Hepatocyte (in vitro differentiated cells): ENCODE data around the gene USH2A. TPM values are rescaled to one million over a fixed set of nuclear protein-coding genes. Genes with fewer than 3 reads are reported as not detected.

Experiments used
- DNase-seq: peaks from one replicate; pipeline ENCODE4 v3.0.0-alpha.2; 2016; ENCODE audit warnings: low spot score
- H2AFZ ChIP-seq: fragments of 200-600 bp; sonication (generic); 2 replicates; pipeline ENCODE4 v1.6.0; 2016; ENCODE audit warnings: antibody characterized with exemption, mild to moderate bottlenecking
- H3K27ac ChIP-seq: fragments of 200-600 bp; sonication (generic); 2 replicates; pipeline ENCODE4 v1.5.1; 2016; ENCODE audit warnings: mild to moderate bottlenecking
- H3K27me3 ChIP-seq: fragments of 200-600 bp; sonication (generic); 2 replicates; pipeline ENCODE4 v1.6.1; 2016
- H3K36me3 ChIP-seq: fragments of 200-600 bp; sonication (generic); replicated peaks from 2 replicates; pipeline ENCODE4 v1.5.1; 2016; ENCODE audit warnings: low read depth; ENCODE audit not compliant: insufficient read depth
- H3K4me1 ChIP-seq: fragments of 200-600 bp; sonication (generic); 2 replicates; pipeline ENCODE4 v1.5.1; 2016; ENCODE audit warnings: mild to moderate bottlenecking, moderate library complexity; ENCODE audit not compliant: insufficient read depth
- H3K4me2 ChIP-seq: fragments of 200-600 bp; sonication (generic); 2 replicates; pipeline ENCODE4 v1.6.0; 2016
- H3K4me3 ChIP-seq: fragments of 200-600 bp; sonication (generic); 2 replicates; pipeline ENCODE4 v1.5.1; 2016; ENCODE audit warnings: mild to moderate bottlenecking
- H3K79me2 ChIP-seq: fragments of 200-600 bp; sonication (generic); 2 replicates; pipeline ENCODE4 v1.6.0; 2017; ENCODE audit warnings: mild to moderate bottlenecking
- H3K9me2 ChIP-seq: fragments of 200-600 bp; sonication (generic); replicated peaks from 2 replicates; pipeline ENCODE4 v1.6.0; 2017; ENCODE audit warnings: mild to moderate bottlenecking; ENCODE audit not compliant: insufficient read depth
- H3K9me3 ChIP-seq: fragments of 200-600 bp; sonication (generic); 2 replicates; pipeline ENCODE4 v1.5.1; 2016; ENCODE audit warnings: low read depth, mild to moderate bottlenecking
- H4K20me1 ChIP-seq: fragments of 200-600 bp; sonication (generic); 2 replicates; pipeline ENCODE4 v1.6.0; 2016; ENCODE audit warnings: mild to moderate bottlenecking; ENCODE audit not compliant: insufficient read depth, poor library complexity, severe bottlenecking
- CTCF ChIP-seq: fragments of 200-600 bp; sonication (generic); IDR thresholded peaks from 2 replicates; pipeline ENCODE4 v1.5.1; 2016; ENCODE audit warnings: antibody characterized with exemption, mild to moderate bottlenecking; ENCODE audit not compliant: poor library complexity
- EZH2 ChIP-seq: fragments of 200-600 bp; sonication (generic); IDR thresholded peaks from 2 replicates; pipeline ENCODE4 v1.6.1; 2016; ENCODE audit warnings: antibody characterized with exemption, mild to moderate bottlenecking, borderline replicate concordance
- EZH2phosphoT487 ChIP-seq: fragments of 200-600 bp; sonication (generic); IDR thresholded peaks from one replicate; pipeline ENCODE4 v1.6.1; 2018; ENCODE audit warnings: antibody characterized with exemption, mild to moderate bottlenecking, low read depth, moderate library complexity; ENCODE audit not compliant: unreplicated experiment, severe bottlenecking
- WGBS: methylation state at CpG from one replicate; pipeline ENCODE4 v1.1.6; 2016; ENCODE audit warnings: low lambda C conversion rate; ENCODE audit errors: missing lambda C conversion rate; 5-methylcytosine and 5-hydroxymethylcytosine counted together
- polyA plus RNA-seq: library from polyadenylated mRNA; unstranded; fragments of >200 nt; fragmentation: Nextera tagmentation; extraction: Ambion mirVana; gene quantifications from 2 replicates; pipeline ENCODE4 v1.2.1, GENCODE V29; 2016
- total RNA-seq: library from RNA; depleted of rRNA; stranded (reverse); fragments of >200 nt; gene quantifications from 2 replicates; pipeline ENCODE4 v1.2.3, GENCODE V29; 2014

Gene USH2A
- total and polyA plus RNA-seq, 2 experiments from 2014 or later, result 0.07 TPM; not detected in 1

- no peak overlapping the region for H2AFZ ChIP-seq
- H3K36me3 ChIP-seq, result no peaks in the 10 kb centered on the region
- no peaks in the 10 kb centered on the region for H3K9me2 ChIP-seq
- H3K4me3 ChIP-seq, result no peak overlapping the region
- no peaks in the 10 kb centered on the region for H3K79me2 ChIP-seq
- no peaks in the 10 kb centered on the region for H3K27me3 ChIP-seq
- 97% methylated on average over 3 of the region's 3 CpGs for WGBS
- no peak overlapping the region for H3K4me2 ChIP-seq
- TF ChIP-seq EZH2phosphoT487, result no peak
- no peak for TF ChIP-seq CTCF
- no peak for TF ChIP-seq EZH2
- H3K9me3 ChIP-seq, result no peaks in the 10 kb centered on the region
- no peak for DNase-seq
- no peaks in the 10 kb centered on the region for H3K4me1 ChIP-seq
- no peak overlapping the region for H3K27ac ChIP-seq
- H4K20me1 ChIP-seq, result no peaks in the 10 kb centered on the region
Measured at GRCh38 chr1:215875236-215875635, 548.0 kb downstream of the USH2A start.

- no peak overlapping the region for H2AFZ ChIP-seq
- H4K20me1 ChIP-seq, result no peaks in the 10 kb centered on the region
- H3K36me3 ChIP-seq, result no peaks in the 10 kb centered on the region
- no peak overlapping the region for H3K4me3 ChIP-seq
- H3K9me3 ChIP-seq, result no peaks in the 10 kb centered on the region
- H3K4me1 ChIP-seq, result no peaks in the 10 kb centered on the region
- no peaks in the 10 kb centered on the region for H3K27me3 ChIP-seq
- DNase-seq, result no peak
- no peaks in the 10 kb centered on the region for H3K79me2 ChIP-seq
- 77% methylated on average over 3 of the region's 3 CpGs for WGBS
- no peak for TF ChIP-seq EZH2phosphoT487
- no peak for TF ChIP-seq EZH2
- TF ChIP-seq CTCF, result no peak
- H3K27ac ChIP-seq, result no peak overlapping the region
- no peak overlapping the region for H3K4me2 ChIP-seq
- H3K9me2 ChIP-seq, result no peaks in the 10 kb centered on the region
Measured at GRCh38 chr1:215872658-215873057, 550.6 kb downstream of the USH2A start.

GRCh38 chr1:215868500-215868899 is 554.7 kb downstream of the USH2A start:
- Histone ChIP-seq H3K27ac (no peak overlapping the region), H3K79me2 (no peaks in the 10 kb centered on the region), H3K9me2 (no peaks in the 10 kb centered on the region), H3K4me3 (no peak overlapping the region), H3K4me1 (no peaks in the 10 kb centered on the region), H3K4me2 (no peak overlapping the region), H3K9me3 (no peaks in the 10 kb centered on the region), H2AFZ (no peak overlapping the region), H4K20me1 (no peaks in the 10 kb centered on the region), H3K27me3 (no peaks in the 10 kb centered on the region), H3K36me3 (no peaks in the 10 kb centered on the region)
- TF ChIP-seq EZH2phosphoT487, result no peak
- TF ChIP-seq EZH2, result no peak
- TF ChIP-seq CTCF, result no peak
- 65% methylated on average over 1 of the region's 1 CpG for WGBS
- no peak for DNase-seq

- H2AFZ ChIP-seq, result no peak overlapping the region
- no peak for TF ChIP-seq EZH2
- TF ChIP-seq CTCF, result no peak
- no peak for TF ChIP-seq EZH2phosphoT487
- H3K27me3 ChIP-seq, result no peaks in the 10 kb centered on the region
Measured at GRCh38 chr1:215865060-215865459, 558.2 kb downstream of the USH2A start.

More at GRCh38 chr1:215865060-215865459, 558.2 kb downstream of the USH2A start:
- peak; percentile 4 for DNase-seq
- Histone ChIP-seq H3K9me2 (no peaks in the 10 kb centered on the region), H3K4me3 (no peak overlapping the region), H3K4me1 (no peaks in the 10 kb centered on the region), H3K9me3 (peaks cover 5% of the 10 kb centered on the region), H3K4me2 (no peak overlapping the region), H4K20me1 (no peaks in the 10 kb centered on the region), H3K79me2 (no peaks in the 10 kb centered on the region), H3K36me3 (no peaks in the 10 kb centered on the region), H3K27ac (no peak overlapping the region)
- WGBS, result 51% methylated on average over 3 of the region's 3 CpGs
